IMR-90 (cell line): Measurements from ENCODE around the gene PARVB. TPM values are rescaled to one million over a fixed set of nuclear protein-coding genes. Genes with fewer than 3 reads are reported as not detected.

ENCODE experiments used
- ATAC-seq: fragments of 200-7000 bp; cut with Tn5 transposase; 2 replicates; pipeline ENCODE4 v1.9.1; 2020; ENCODE audit warnings: low read depth, mild to moderate bottlenecking, moderate library complexity
- BruUV-seq: library from RNA; stranded (reverse); fragments of 400-500 nt; replicated peaks from 2 replicates; lab custom pipeline; 2021; lab: Mats Ljungman, UMichigan
- CTCF ChIA-PET: fragments of 300-600 bp; formaldehyde crosslinking; extraction: SDS; loops from one replicate; lab custom pipeline; 2021; ENCODE audit warnings: antibody characterized with exemption; lab: Yijun Ruan, JAX
- POLR2A ChIA-PET: fragments of 300-600 bp; sonication (Branson Sonifier 250); formaldehyde crosslinking; loops from one replicate; lab custom pipeline; 2022; ENCODE audit warnings: antibody characterized with exemption; ENCODE audit not compliant: unreplicated experiment; lab: Charles Lee
- DNase-seq: peaks from one replicate; pipeline ENCODE4 v3.0.0; 2013
- H2AFZ ChIP-seq: replicated peaks from 2 replicates; pipeline ENCODE3; 2013; ENCODE audit warnings: low read length, mild to moderate bottlenecking; ENCODE audit not compliant: poor library complexity
- H2AK5ac ChIP-seq: 2 replicates; pipeline ENCODE4 v1.6.1; 2013; ENCODE audit warnings: low read depth, low read length, inconsistent platforms
- H2AK9ac ChIP-seq: replicated peaks from 2 replicates; pipeline ENCODE3; 2013; ENCODE audit warnings: mild to moderate bottlenecking, low read depth, low read length, moderate library complexity; ENCODE audit not compliant: poor library complexity
- H2BK120ac ChIP-seq: 2 replicates; pipeline ENCODE4 v1.6.1; 2013; ENCODE audit warnings: low read depth, low read length, inconsistent platforms
- H2BK15ac ChIP-seq: 3 replicates; pipeline ENCODE4 v1.6.1; 2013; ENCODE audit warnings: low read depth, low read length, inconsistent platforms
- H2BK20ac ChIP-seq: 2 replicates; pipeline ENCODE4 v1.6.1; 2013; ENCODE audit warnings: low read depth, mild to moderate bottlenecking, inconsistent platforms, low read length, moderate library complexity
- H2BK5ac ChIP-seq: 2 replicates; pipeline ENCODE4 v1.6.1; 2013; ENCODE audit warnings: mild to moderate bottlenecking, low read depth, low read length, inconsistent platforms; ENCODE audit not compliant: poor library complexity, severe bottlenecking
- H3K14ac ChIP-seq: replicated peaks from 2 replicates; pipeline ENCODE4 v1.6.1; 2013; ENCODE audit warnings: low read depth, low read length, inconsistent platforms
- H3K18ac ChIP-seq: 2 replicates; pipeline ENCODE4 v1.6.1; 2013; ENCODE audit warnings: low read depth, low read length, control low read depth
- H3K23ac ChIP-seq: 2 replicates; pipeline ENCODE4 v1.6.1; 2013; ENCODE audit warnings: low read depth, low read length, inconsistent platforms
- H3K27ac ChIP-seq: 2 replicates; pipeline ENCODE4 v1.5.1; 2013; ENCODE audit warnings: mild to moderate bottlenecking, control low read depth, low read length; ENCODE audit not compliant: insufficient read depth
- H3K27me3 ChIP-seq: 2 replicates; pipeline ENCODE4 v1.6.1; 2013; ENCODE audit warnings: low read length; ENCODE audit not compliant: control insufficient read depth, insufficient read depth
- H3K36me3 ChIP-seq: 2 replicates; pipeline ENCODE4 v1.6.1; 2013; ENCODE audit warnings: low read length, mixed read lengths; ENCODE audit not compliant: control insufficient read depth, insufficient read depth
- H3K4ac ChIP-seq: 2 replicates; pipeline ENCODE4 v1.6.1; 2013; ENCODE audit warnings: low read depth, low read length, inconsistent platforms
- H3K4me1 ChIP-seq: 2 replicates; pipeline ENCODE4 v1.6.1; 2013; ENCODE audit warnings: low read length, mixed read lengths; ENCODE audit not compliant: control insufficient read depth, insufficient read depth
- H3K4me2 ChIP-seq: 2 replicates; pipeline ENCODE4 v1.6.1; 2013; ENCODE audit warnings: low read depth, mild to moderate bottlenecking, control low read depth, low read length, moderate library complexity
- H3K4me3 ChIP-seq: 2 replicates; pipeline ENCODE4 v1.5.1; 2013; ENCODE audit warnings: low read depth, mild to moderate bottlenecking, control low read depth, low read length, moderate library complexity; ENCODE audit not compliant: insufficient read depth
- H3K56ac ChIP-seq: 2 replicates; pipeline ENCODE4 v1.6.1; 2013; ENCODE audit warnings: low read length, inconsistent platforms; ENCODE audit not compliant: insufficient read depth; ENCODE audit errors: extremely low read depth
- H3K79me1 ChIP-seq, 2 experiments: 2 replicates each; pipeline ENCODE4 v1.6.1; 2013; ENCODE audit warnings: low read length in 2 of 2, inconsistent platforms in 1 of 2, low read depth in 1 of 2
- H3K9ac ChIP-seq: 2 replicates; pipeline ENCODE4 v1.6.1; 2013; ENCODE audit warnings: low read depth, low read length, control low read depth
- H3K9me1 ChIP-seq: 2 replicates; pipeline ENCODE4 v1.6.1; 2013; ENCODE audit warnings: low read length, inconsistent platforms; ENCODE audit not compliant: insufficient read depth
- H3K9me3 ChIP-seq: 2 replicates; pipeline ENCODE4 v1.6.1; 2013; ENCODE audit warnings: low read length; ENCODE audit not compliant: control insufficient read depth, insufficient read depth
- H4K20me1 ChIP-seq: 2 replicates; pipeline ENCODE4 v1.6.1; 2013; ENCODE audit warnings: low read length, inconsistent platforms; ENCODE audit not compliant: insufficient read depth
- H4K5ac ChIP-seq: 2 replicates; pipeline ENCODE4 v1.6.1; 2013; ENCODE audit warnings: mild to moderate bottlenecking, low read depth, low read length, control low read depth
- H4K8ac ChIP-seq, 2 experiments: 2 replicates each; pipeline ENCODE4 v1.6.1; 2013; ENCODE audit warnings: low read depth in 2 of 2, low read length in 2 of 2, control low read depth in 1 of 2, inconsistent platforms in 1 of 2
- H4K91ac ChIP-seq: 2 replicates; pipeline ENCODE4 v1.6.1; 2013; ENCODE audit warnings: low read depth, low read length, inconsistent platforms; ENCODE audit not compliant: insufficient read depth
- BHLHE40 ChIP-seq: fragments of 150-350 bp; IDR thresholded peaks from 2 replicates; pipeline ENCODE4 v1.6.1; 2016; ENCODE audit warnings: mild to moderate bottlenecking, low read depth, low read length
- CEBPB ChIP-seq: IDR thresholded peaks from 2 replicates; pipeline ENCODE4 v1.6.1; 2012; ENCODE audit warnings: low read depth, low read length, improper control_type of control experiment
- CHD1 ChIP-seq: IDR thresholded peaks from 2 replicates; pipeline ENCODE4 v1.6.1; 2012; ENCODE audit warnings: low read depth, low read length, improper control_type of control experiment
- MAFK ChIP-seq: IDR thresholded peaks from 2 replicates; pipeline ENCODE4 v1.6.1; 2012; ENCODE audit warnings: low read depth, low read length, improper control_type of control experiment
- MAZ ChIP-seq: IDR thresholded peaks from 2 replicates; pipeline ENCODE4 v1.6.1; 2012; ENCODE audit warnings: low read depth, mild to moderate bottlenecking, low read length, improper control_type of control experiment, moderate library complexity, borderline replicate concordance
- POLR2A ChIP-seq: IDR thresholded peaks from 2 replicates; pipeline ENCODE4 v1.6.1; 2012; ENCODE audit warnings: mild to moderate bottlenecking, low read depth, low read length
- USF2 ChIP-seq: fragments of 150-350 bp; IDR thresholded peaks from 2 replicates; pipeline ENCODE4 v1.6.1; 2017; ENCODE audit warnings: mild to moderate bottlenecking, antibody characterized with exemption, low read length, low read depth
- WGBS, 2 experiments: methylation state at CpG; one replicate each; pipeline versions ENCODE4 v1.1.5 to v1.1.7; 2013; ENCODE audit warnings: missing lambda C conversion rate in 2 of 2; ENCODE audit not compliant: insufficient read length in 1 of 2; ENCODE audit errors: extremely low coverage in 2 of 2; 5-methylcytosine and 5-hydroxymethylcytosine counted together
- dilution Hi-C: fragments of 300-500 bp; cut with HindIII; formaldehyde crosslinking; loops from one replicate; pipeline ENCODE4 v1.14.3; 2018; ENCODE audit warnings: low sequenced_read_pairs; ENCODE audit not compliant: unreplicated experiment
- in situ Hi-C: fragments of 300-500 bp; cut with MboI; formaldehyde crosslinking; loops from 3 replicates; pipeline ENCODE4 v1.14.3; 2019; ENCODE audit warnings: low sequenced_read_pairs, inconsistent platforms, mixed read lengths
- intact Hi-C: fragments of 100-400 bp; cut with micrococcal nuclease; formaldehyde crosslinking; loops from 2 replicates; pipeline ENCODE4 v1.10.0; 2022
- polyA plus RNA-seq, 3 experiments: library from polyadenylated mRNA; depleted of rRNA; stranded (reverse); fragments of >200 nt; gene quantifications; 2 replicates each; pipeline ENCODE4 v1.2.3, GENCODE V29; 2012; ENCODE audit warnings: low replicate concordance in 1 of 3
- total RNA-seq: library from RNA; depleted of rRNA; stranded (reverse); fragments of >200 nt; gene quantifications from 2 replicates; pipeline ENCODE4 v1.2.3, GENCODE V29; 2012

Gene PARVB
- total and polyA plus RNA-seq, 2 of the 4 experiments (the other 2 are of a cell fraction): 44.3 to 53.9 TPM

- Histone ChIP-seq H3K4me3 (no peak overlapping the region), H2AFZ (no peak overlapping the region), H3K9me1 (no peaks in the 10 kb centered on the region), H3K36me3 (no peaks in the 10 kb centered on the region), H3K9ac (no peak overlapping the region), H2BK120ac (no peak overlapping the region), H3K27me3 (no peaks in the 10 kb centered on the region), H3K4me2 (no peak overlapping the region), H2AK9ac (peak overlapping the region; percentile 31), H4K8ac (no peak overlapping the region), H4K5ac (no peak overlapping the region), H2BK5ac (no peak overlapping the region), H3K9me3 (no peaks in the 10 kb centered on the region), H3K18ac (no peak overlapping the region), H2BK20ac (no peak overlapping the region), H3K4me1 (peaks cover 10% of the 10 kb centered on the region; the same call in 1 of the 2 replicates), H3K14ac (no peak overlapping the region), H3K56ac (no peak overlapping the region), H3K4ac (no peak overlapping the region), H3K23ac (no peak overlapping the region), H2BK15ac (no peak overlapping the region), H2AK5ac (no peak overlapping the region), H3K27ac (no peak overlapping the region), H3K79me1 (peaks cover 4 to 9% of the 10 kb centered on the region in 2 experiments; a peak in 2 of 4 replicates), H4K20me1 (no peaks in the 10 kb centered on the region; the same call in none of the 2 replicates), H4K91ac (no peak overlapping the region)
- CTCF ChIA-PET: interaction anchor here (1.0 to 1.1 kb wide), 2 partner anchors 8 to 97 kb away, joined by 3 to 4 read pairs; no protein-coding TSS in a partner anchor
- DNase-seq (no peak), ATAC-seq (no peak)
- no TSS peak for BruUV-seq
- dilution Hi-C loops: no loop called here
- TF ChIP-seq MAZ (no peak), CHD1 (no peak), CEBPB (no peak), BHLHE40 (no peak), USF2 (no peak), POLR2A (no peak), MAFK (no peak)
- in situ Hi-C loops: loop anchor here (5.0 kb wide), 1 partner anchor 532 kb away; no protein-coding TSS in a partner anchor
- POLR2A ChIA-PET: no interaction called here
- intact Hi-C loops: no loop called here
- 100% methylated on average over 1 of the region's 15 CpGs; no CpG with 5 or more reads in 1 of the 2 experiments for WGBS, 2 experiments
Observed at GRCh38 chr22:44089717-44090570, 65.8 kb downstream of the PARVB start.
